GM12891 (cell line): ENCODE results near the gene NCAN.
"Not testable (repeated sequence)": the region's sequence is repeated elsewhere in the genome, so short reads cannot be mapped to it uniquely, and the experiment has no call there.

Experiments
- DNase-seq: peaks from one replicate; pipeline ENCODE4 v3.0.0; 2011; ENCODE audit warnings: low spot score; ENCODE audit not compliant: insufficient read length
- FAIRE-seq: peaks from 2 replicates; lab custom pipeline; 2011; peaks lifted over from hg19 to GRCh38; lab: Jason Lieb, UNC
- PAX5 ChIP-seq: IDR thresholded peaks from 2 replicates; pipeline ENCODE4 v1.6.1; 2011; ENCODE audit warnings: low read length, moderate library complexity, mild to moderate bottlenecking; ENCODE audit not compliant: insufficient read depth, severe bottlenecking
- POLR2A ChIP-seq: IDR thresholded peaks from 2 replicates; pipeline ENCODE4 v1.6.1; 2011; ENCODE audit warnings: low read depth, low read length, control low read depth
- POLR2AphosphoS5 ChIP-seq: IDR thresholded peaks from 2 replicates; pipeline ENCODE4 v1.6.1; 2011; ENCODE audit warnings: low read depth, low read length, control low read depth
- POU2F2 ChIP-seq: IDR thresholded peaks from 2 replicates; pipeline ENCODE4 v1.6.1; 2011; ENCODE audit warnings: low read depth, mild to moderate bottlenecking, control low read depth, low read length, moderate library complexity
- SPI1 ChIP-seq: IDR thresholded peaks from 2 replicates; pipeline ENCODE4 v1.6.1; 2011; ENCODE audit warnings: low read depth, low read length, control low read depth
- TAF1 ChIP-seq: IDR thresholded peaks from 2 replicates; pipeline ENCODE4 v1.6.1; 2011; ENCODE audit warnings: low read depth, low read length, control low read depth

NCAN gene

DNA sequence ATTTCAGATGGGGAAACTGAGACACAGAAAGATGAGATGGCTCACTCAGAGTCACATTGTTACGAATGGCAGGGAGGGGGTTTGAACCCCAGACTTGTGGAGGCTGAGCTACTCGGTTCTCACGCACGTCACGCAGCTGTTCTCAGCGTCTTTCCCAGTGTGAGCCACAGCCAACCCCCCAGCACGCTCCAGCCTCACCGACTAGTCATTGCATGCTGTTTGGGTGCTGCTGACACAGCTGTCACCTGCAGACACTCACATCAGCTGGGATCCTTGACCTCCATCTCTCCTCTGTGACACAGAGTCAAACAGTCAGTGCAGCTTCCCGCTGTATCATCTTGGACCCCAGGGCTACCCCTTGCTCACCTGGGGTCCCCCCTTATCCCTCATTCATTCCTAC is 2.4 kb upstream of the NCAN start:
- no peak for TF ChIP-seq POLR2A
- no peak for TF ChIP-seq POU2F2
- DNase-seq: no peak
- FAIRE-seq: no peak

DNA sequence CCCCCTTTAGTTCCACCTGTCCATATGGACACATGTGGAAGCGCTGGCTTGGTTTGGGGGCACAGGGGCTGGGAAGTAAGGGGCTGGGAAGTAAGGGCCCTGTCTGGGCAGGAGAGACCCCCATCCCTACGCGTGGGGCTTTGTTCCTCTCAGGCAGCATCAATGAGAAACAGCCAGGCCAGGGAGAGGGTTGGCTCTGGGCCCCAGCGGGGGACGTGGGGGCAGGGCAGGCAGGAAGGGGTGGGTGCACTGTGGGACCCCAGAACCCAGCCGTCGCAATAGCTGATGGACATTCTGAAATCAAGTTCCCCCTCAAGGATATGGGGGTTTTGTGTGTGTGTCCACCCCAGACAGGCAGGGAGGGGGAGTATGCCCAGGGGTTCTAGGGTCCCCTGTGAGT is 1.2 kb downstream of the NCAN start:
- TF ChIP-seq SPI1 (no peak), POU2F2 (no peak)
- DNase-seq (no peak), FAIRE-seq (no peak)

DNA sequence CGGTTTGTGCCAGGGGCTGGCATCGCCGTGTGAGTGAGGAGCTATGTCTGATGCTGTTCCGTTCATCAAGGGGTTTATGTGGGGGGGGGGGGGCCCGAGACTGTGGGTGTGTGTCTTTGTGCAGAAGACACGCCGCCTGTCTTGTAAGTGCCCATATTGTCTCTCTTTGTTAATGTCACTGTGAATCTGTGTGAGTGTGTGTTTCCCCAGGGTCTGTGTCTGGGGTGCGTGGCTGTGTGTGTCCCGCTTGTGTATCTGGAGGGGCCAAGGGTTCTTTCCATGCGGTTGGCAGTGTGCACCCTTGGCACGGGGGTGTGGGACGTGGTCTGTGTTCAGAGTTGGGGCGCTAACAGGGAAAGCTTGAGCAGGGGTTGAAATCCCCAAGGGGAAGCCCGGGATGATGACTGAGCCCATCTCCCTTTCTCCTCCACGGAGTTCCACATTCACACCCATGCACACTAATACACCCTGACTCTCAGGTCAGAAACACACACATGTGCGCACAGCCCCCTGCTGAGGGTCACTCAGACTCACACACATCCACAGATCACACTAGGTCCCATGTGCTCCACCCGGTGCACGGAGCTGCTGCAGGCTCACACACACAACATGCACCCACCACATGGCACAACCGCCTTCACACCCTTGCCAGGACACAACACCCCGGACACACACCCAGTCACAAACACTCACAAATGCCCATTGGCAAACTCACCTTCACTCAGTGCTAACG is 1.8 kb downstream of the NCAN start:
- TF ChIP-seq PAX5 (no peak), POLR2AphosphoS5 (no peak), POU2F2 (no peak), SPI1 (no peak), TAF1 (no peak), POLR2A (no peak)
- no peak for FAIRE-seq

DNA sequence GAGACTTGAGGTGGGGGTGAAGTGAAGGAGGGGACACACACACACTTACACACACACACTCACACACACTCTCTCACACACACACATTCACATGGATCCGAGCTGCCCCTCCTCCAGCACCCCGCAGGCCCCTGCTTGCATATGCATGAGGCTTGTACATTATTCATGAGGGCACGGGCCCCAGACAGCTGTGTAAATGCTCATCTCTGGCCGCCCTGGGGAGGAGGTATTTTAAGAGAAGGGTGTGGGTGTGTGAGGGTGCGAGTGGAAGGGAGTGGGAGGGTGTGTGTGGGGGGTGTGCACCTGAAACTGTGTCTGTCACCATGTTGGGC is 2.4 kb downstream of the NCAN start:
- DNase-seq (no peak), FAIRE-seq (peak; percentile 9)
- TF ChIP-seq POLR2A (no peak), POLR2AphosphoS5 (no peak), POU2F2 (peak; percentile 98)

More for the DNA sequence above, 1.8 kb downstream of the NCAN start:
- no peak for DNase-seq

DNA sequence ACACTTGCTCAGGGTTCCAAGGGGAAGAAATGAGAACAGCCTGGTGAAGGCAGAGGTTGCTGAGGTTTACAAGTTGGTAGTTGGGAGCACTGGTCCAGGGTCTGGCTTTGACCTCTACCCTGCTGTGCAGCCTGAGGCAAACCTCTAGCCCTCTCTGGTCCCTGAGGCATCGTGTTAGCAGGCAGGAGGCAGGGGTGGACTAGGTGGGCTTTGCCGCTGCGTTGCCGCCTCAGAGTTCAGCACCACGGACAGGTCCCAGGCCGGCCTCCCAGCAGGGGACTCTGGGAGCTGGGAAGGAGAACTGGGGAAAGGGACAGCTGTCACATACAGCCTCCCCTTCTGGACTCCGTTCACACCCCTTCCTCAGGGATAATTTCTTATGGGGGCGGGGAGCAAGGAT is 3.1 kb downstream of the NCAN start:
- TF ChIP-seq PAX5 (no peak), SPI1 (no peak), POLR2A (no peak), TAF1 (no peak), POU2F2 (no peak), POLR2AphosphoS5 (no peak)
- DNase-seq (no peak), FAIRE-seq (no peak)

DNA sequence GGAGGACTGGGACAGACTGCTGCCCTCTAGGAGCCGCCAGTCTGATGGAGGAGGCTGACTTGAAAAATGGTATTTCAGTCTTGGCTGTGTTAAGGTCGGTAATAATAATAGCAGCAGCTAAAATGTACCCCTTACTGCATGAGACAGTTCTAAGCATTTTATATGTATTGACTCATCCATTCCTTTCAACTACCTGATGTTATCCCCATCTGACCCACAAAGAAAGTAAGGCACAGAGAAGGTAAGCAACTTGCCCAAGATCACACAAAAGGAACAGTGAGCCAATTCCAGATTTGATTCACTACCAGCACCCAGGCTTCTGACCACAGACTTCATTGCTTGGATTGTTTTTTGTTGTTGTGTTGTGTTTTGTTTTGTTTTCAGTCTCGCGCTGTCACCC is 4.0 kb downstream of the NCAN start:
- DNase-seq (no peak), FAIRE-seq (no peak)
- TF ChIP-seq POLR2A: no peak
- TF ChIP-seq TAF1: no peak
- no peak for TF ChIP-seq PAX5
- no peak for TF ChIP-seq POU2F2
- TF ChIP-seq SPI1: no peak
- no peak for TF ChIP-seq POLR2AphosphoS5

DNA sequence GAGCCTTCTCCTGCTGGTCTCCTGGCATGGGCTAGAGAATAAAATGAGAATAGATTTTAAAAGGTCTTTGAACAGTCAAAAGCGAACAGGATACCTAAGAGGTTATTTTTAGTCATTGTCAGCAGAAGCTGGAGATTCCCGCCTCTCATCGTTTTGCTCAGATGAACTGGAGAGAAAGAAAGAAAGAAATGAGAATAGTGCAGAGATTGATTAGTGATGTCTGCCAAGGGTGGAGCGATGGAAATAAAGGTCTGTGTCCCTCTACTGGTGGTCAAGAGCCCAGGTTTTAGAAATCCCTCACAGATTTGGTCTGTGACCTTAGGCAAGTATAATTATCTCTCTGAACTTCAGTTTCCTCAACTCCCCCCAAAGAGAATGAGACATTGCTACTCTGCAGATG is 5.3 kb downstream of the NCAN start:
- DNase-seq (no peak), FAIRE-seq (no peak)
- TF ChIP-seq SPI1 (no peak), POLR2A (no peak), PAX5 (no peak), POU2F2 (no peak), POLR2AphosphoS5 (no peak)

DNA sequence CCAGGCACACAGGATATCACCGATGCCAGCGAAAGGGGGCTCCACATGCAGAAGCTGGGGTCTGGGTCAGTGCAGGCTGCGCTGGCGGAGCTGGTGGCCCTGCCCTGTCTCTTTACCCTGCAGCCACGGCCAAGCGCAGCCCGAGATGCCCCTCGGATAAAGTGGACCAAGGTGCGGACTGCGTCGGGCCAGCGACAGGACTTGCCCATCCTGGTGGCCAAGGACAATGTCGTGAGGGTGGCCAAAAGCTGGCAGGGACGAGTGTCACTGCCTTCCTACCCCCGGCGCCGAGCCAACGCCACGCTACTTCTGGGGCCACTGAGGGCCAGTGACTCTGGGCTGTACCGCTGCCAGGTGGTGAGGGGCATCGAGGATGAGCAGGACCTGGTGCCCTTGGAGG is 7.2 kb downstream of the NCAN start:
- FAIRE-seq (no peak), DNase-seq (no peak)
- TF ChIP-seq PAX5 (no peak), SPI1 (no peak), TAF1 (no peak), POLR2AphosphoS5 (no peak), POLR2A (no peak), POU2F2 (no peak)

DNA sequence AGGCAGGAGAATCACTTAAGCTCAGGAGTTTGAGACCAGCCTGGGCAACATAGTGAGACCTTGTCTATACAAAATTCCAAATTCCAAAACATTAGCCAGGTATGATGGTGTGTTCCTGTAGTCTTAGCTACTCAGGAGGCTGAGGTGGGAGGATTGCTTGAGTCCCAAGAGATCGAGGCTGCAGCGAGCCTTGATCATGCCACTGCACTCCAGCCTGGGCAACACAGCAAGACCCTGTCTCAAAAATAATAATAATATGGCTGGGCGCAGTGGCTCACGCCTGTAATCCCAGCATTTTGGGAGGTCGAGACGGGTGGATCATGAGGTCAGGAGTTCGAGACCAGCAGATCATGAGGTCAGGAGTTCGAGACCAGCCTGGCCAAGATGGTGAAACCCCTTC is 9.2 kb downstream of the NCAN start:
- not testable (repeated sequence) for DNase-seq, FAIRE-seq

DNA sequence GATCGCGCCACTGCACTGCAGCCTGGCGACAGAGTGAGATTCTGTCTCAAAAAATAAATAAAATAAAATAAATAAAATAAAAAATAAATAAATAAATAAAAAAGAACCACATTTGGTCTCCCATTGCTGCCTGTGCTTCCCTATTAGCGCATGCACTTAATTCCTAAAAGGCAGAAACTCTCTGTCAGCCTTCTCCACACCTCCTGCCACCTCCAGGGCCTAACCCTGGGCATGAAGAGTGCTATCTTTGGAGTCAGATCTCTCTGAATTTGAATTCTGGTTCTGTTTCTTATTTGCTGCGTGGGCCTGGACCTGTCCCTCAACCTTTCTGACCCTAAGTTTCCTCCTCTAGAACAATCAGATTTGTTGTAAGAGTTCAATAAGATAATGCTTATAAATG is 11.3 kb downstream of the NCAN start:
- DNase-seq: no peak
- FAIRE-seq: no peak
- no peak for TF ChIP-seq TAF1
- no peak for TF ChIP-seq SPI1
- no peak for TF ChIP-seq POLR2AphosphoS5
- TF ChIP-seq POU2F2: no peak
- TF ChIP-seq POLR2A: no peak
- no peak for TF ChIP-seq PAX5

DNA sequence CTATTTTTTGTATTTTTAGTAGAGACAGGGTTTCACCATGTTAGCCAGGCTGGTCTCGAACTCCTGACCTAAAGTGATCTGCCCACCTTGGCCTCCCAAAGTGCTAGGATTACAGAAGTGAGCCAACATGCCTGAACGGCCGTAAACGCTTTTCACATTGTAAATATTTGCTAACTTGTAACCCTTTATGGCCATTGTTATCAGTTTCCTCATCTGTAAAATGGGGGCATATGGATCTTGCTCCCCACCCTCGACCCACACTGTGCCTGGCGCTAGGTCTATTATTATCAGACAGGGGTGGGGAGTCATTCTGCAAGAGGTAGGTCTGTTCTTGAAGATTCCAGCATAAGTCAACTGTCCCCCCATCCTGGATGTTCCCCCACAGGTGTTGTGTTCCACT is 11.9 kb downstream of the NCAN start:
- FAIRE-seq: no peak
- no peak for DNase-seq
- no peak for TF ChIP-seq POU2F2
- no peak for TF ChIP-seq SPI1
- no peak for TF ChIP-seq POLR2A
- TF ChIP-seq PAX5: no peak
- TF ChIP-seq TAF1: no peak
- TF ChIP-seq POLR2AphosphoS5: no peak
